Stimulated activated CD4-positive, alpha-beta T cell treated with anti-CD3 and anti-CD28 coated beads, Interleukin-15, amount 100 ng/mL, for 48 hours (primary cell): ENCODE measurements around the gene NECAB2.

Experiments used
- DNase-seq, 2 donors: peaks; one replicate each; pipeline ENCODE4 v3.0.0-alpha.2; 2020; ENCODE audit warnings: low read depth in 2 of 2

Gene NECAB2

DNA sequence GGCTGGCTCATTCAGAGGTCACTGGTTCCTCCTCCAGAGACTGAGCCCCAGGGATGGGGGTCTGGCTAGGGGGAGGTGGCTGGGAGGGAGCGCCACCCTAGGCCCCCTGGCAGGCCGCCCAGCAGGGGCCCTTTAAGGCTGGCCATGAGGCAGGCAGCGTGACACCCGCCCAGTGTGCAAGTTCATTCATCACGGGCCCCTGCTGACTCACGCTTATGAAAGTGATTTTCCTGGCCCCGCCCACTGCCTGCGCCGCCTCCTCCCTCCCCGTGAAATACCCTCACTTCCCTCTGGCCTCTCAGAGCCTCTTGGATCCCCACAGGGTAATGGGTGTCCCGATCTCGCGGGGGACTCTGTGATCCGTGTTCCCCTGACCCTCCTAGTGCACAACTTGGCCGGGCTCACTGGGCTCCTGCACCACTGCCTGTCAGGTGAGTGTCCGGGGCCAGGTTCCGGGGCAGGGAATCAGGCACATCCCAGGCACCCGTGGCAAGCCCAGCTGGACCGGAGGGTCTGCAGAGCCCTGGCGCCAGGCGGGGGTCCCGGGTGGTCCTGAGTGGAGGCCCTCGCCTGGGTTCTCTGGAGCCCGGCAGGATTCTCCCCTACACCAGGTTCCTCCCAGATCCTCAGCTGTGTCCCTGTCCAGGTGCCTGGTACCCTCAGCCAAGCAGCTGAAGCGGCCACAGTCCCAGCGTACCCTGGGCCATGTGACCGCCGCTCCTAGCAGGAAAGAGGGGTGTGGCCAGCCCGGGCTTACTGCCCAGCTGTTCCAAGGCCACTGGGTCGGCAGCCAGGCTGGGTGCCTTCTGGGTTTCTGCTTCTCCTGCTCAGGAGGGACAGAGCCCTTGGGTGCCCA, 14.9 kb upstream of the NECAB2 start, which contains the start of gene OSGIN1:
OSGIN1 (plus strand) TSS at position 301 of the 856 bp plus-strand sequence. CDS start 4,432 bp downstream, outside the sequence.
- peak; percentile 80 to 81 for DNase-seq

DNA sequence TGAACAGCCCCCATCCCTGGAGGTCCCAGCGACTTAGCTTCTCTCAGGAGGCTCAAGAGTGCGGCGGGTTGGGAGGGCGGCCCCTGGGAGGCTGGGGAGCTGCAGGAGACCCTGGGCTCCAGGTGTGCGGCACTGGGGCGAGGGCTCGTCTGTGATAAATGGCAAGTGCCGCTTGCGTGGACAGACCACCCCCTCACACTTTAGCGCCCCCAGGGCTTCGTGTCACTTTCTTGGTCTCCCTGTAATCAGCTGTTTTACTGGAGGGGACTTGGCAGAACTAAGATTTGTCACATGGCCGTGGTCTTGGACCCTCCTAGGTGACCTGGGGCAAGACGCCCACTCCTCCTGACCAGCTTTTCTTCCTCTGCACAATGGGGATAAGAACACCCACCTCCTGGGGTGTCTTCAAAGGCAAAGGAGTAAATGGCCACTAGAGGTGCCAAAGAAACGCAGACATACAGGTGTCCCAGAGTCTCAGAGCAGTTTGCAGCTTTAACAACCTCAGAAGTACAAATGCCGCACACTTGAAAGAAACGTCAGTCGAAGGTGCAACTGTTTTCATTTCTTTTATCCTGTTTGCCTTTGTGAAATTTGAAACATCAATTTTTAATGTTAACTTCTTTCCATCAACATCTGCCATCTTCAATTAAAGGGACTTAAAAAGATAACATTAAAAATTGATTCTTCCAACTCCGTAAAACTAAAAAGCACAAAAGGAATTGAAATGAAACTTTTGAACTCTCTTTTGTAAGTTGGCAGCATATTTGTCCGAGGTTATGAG, 14.1 kb upstream of the NECAB2 start:
- no peak for DNase-seq

DNA sequence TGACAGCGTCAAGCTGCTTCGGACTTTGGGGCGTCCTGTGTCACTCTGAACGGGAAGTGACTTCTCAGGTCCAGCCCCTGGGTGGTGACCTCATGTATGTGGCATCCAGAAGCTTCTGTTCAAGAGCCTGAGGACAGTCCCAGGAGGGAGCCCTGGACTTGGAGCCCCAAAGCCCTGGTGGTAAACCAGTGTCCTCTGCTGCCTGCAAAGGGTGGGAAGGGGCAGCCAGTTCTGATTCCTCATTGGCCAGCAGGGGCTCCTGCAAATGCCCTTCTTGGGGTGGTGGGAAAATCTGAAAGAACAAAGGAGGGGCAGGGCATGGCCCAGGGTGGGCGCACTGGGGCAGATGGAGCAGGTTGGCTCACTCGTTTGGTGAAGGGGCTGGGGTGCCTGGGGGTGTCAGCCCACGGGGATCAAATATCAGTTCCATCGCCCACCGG, 13.4 kb upstream of the NECAB2 start:
- no peak for DNase-seq

DNA sequence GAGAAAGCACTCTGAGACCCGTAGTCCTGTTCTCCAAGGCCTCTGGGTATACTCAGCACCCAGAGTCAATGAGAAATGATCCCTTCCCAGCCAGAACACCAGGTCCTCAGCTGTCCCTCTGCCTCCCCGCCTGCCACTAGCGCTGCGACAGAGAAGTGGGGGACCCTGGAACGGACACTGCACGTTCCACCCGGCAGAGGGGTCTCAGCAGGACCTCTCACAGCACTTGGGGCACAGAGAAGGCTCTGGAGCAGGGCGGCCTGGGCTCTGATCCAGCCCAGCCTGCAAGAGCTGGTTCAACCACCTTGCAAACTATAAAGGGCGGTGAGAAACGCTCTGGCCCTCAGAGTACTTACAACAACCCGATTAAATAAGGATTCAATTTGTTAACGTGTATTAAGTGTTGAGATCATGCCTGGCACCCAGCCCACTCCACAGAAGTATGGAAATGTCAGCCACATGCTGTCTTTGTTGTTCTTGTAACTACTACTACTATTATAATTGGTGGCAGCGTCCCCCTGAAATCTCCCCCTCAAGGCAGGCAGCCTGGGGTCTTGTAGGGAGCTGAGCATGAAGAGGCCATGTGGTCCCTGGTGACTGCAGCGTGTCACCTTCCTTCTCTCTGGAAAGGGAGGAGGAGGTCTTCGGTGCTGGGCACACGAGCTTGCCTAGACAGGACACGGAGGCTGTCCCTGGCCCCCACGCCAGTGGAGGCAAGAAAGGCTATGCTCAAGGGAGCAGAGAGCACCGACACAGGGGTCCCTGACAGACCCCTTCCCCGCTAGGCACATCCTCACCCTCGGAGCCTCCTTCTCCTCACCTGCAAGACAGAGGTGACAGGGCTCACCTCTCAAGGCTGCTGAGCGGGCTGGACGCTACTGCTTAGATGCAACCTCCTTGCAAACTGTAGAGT, 12.6 kb upstream of the NECAB2 start:
- no peak for DNase-seq

DNA sequence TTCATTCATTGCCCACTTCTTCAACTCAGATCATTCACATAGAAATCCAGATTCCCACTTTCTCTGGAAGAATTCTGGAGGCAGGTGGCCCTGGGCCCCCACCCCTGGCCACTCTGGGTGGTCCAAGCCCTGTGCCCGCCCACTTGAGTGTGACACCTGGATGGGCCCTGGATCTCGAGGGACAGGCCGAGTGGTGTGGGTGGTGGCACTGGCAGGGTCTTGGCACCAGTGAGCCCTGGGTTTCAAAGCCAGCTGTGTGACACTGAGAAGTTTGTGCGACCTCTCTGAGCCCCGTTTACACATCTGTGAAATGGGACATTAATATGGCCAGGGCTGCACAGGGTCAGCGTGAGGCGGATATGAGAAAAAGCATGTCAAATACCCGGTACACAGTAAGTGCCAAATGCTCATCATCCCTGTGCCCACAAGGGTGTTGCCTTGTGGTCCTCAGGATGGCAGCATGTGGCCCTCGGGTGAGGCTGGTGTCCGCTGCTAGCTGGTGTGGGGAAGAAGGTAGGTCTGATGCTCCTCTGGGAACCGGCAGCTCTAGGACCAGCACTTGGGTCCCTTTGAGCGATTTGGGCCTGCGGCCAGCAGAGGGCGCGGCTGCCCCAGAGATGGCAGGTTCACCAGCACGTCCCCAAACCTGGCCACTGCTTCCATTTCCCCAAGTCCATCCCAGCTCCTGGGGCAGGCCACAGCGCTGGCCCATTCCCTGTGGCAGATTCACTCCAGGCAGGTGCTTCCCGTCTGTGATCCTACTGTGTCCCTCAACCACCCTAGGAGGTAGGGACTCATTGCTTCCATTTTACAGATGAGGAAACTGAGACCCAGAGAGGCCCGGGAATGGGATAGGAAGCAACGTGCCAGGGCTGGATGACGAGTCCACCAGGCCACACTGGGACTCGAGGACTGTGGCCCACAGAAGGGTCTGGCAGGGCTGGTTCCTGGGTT, 11.4 kb upstream of the NECAB2 start:
- DNase-seq, result peak; percentile 61 to 64

DNA sequence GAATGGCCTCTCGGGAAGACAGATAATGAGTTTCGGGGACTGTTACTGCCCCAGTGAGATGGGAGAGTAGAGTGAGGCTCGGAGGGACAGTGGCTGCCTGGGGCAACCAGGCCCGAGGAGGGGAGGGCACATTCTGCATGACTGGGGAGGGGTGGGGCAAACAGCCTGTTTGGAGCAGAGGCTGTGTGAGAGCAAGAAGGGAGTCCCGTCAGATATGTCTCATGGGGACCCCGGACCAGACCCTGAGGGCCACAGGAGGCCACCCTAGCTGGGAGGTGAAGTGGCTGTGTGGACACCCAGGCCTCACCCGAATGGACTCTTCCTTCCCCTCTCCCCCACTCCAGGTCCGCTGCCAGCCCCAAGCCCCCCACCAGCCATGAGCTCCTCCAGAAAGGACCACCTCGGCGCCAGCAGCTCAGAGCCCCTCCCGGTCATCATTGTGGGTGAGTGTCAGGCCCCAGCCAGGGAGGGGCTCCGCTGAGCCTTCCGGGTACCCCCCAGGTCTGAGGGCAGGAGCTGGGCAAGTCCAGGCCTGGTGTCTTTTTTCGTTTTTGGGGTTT, 10.7 kb upstream of the NECAB2 start:
- DNase-seq, result no peak

DNA sequence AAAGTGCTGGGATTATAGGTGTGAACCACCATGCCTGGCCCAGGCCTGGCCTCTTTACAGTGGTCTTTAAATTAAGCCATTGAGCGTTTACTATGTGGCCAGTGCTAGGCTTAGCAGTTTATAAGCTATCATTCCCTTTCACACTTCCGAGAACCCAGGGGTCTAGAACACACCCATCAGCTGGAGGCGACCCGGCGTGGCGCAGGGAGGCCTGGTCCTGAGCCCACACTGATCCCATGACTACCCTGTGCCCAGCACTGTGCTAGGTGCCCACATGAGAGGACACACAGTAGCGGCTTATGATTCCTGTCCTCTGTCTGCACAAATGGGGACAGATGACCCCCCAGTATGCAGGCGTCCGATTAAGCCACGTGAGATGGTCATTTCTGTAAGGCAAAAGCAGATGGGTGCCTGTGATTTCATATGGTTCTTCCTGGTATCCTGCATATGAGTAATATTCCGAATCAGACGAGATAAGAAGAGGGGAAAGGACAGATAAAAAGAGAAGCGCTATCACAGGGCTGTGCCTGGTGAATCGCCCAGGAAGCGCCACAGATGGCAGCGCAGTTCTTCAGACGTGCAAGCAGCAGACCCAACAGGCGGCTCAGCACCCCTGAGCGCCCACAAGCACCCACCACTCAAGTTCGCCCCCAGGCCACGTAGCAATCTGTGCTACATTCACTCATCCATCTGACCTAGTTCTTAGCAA, 9.8 kb upstream of the NECAB2 start:
- DNase-seq, result no peak

DNA sequence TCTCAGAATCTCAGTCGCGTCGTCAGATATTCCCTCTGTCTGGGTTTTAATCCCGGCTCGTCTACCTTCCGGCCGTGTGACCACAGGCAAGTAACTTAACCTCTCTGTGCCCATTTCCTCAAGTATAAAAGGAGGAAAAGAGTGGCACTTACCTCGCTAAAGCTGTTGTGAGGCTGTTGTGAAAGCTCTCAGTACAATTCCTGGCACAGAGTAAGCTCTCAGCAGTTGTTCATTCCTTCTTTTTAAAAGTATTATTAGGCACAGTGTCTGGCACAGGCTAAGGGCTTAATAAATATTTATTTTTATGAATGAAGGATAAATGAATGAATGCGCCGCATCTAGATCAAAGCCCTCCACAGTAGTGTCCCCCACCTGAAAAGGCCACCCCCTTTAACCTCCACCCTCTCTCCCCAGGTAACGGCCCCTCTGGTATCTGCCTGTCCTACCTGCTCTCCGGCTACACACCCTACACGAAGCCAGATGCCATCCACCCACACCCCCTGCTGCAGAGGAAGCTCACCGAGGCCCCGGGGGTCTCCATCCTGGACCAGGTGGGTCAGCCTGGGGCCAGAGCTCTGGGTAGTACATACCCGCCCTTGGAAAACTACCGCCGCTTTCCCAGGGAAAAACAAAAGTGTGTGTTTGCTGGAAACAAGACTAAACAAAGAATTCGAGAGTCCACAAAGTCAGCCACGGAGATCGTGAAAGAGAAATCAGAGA, 9.0 kb upstream of the NECAB2 start:
- no peak for DNase-seq

DNA sequence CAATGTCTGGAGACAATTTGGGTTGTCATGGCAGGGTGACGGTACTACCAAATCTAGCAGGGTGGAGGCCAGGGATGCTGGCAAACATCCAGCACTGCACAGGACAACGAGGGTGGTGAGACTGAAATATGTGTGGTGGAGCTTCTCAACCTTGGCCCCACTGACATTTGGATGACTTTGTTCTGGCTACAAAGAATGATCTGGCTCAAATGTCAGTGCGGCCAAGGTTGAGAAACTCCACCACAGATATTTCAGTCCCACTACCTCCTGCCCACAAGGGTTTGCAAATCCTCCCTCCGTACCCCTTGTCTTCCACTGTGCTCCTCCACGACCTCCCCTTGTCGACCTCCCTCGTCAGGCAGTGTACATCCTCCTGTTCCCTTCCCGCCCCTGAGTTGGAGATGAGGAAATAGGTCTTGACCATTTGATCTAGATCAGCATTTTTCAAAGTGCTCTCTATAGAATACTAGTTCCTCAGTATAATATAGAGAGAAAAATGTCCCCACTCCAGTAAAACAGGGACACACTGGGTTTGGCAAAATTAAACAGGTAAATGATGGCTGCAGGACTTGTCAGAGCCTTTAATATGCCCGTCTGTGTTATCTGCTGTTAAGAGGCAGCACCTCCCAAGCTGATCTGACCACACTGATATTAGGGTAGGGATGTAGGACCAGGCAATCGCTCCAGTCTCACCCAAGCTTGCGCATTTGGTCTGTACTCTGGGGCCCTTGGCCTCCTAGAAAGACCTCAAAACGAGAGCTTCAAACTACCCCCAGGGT, 8.2 kb upstream of the NECAB2 start:
- no peak for DNase-seq

DNA sequence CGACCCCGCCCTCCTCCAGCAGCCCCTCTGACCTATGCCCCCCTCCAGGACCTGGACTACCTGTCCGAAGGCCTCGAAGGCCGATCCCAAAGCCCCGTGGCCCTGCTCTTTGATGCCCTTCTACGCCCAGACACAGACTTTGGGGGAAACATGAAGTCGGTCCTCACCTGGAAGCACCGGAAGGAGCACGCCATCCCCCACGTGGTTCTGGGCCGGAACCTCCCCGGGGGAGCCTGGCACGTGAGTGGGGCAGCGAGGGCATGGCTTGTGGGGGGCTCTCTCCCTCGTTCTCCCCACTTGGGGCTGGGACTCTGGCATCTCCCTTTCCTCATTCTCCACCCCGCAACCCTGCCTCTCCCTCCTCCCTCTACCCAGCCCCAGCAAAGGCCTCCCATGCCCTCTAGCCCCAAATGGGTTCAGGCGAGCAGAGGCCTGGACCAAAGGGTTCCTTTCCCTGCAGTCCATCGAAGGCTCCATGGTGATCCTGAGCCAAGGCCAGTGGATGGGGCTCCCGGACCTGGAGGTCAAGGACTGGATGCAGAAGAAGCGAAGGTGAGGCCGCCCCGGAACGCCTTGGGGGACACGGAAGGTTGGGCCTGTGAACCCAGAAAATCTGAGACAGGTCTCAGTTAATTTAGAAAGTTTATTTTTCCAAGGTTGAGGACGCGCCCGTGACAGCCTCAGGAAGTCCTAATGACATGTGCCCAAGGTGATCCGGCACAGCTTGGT, 7.4 kb upstream of the NECAB2 start:
- DNase-seq, result no peak

DNA sequence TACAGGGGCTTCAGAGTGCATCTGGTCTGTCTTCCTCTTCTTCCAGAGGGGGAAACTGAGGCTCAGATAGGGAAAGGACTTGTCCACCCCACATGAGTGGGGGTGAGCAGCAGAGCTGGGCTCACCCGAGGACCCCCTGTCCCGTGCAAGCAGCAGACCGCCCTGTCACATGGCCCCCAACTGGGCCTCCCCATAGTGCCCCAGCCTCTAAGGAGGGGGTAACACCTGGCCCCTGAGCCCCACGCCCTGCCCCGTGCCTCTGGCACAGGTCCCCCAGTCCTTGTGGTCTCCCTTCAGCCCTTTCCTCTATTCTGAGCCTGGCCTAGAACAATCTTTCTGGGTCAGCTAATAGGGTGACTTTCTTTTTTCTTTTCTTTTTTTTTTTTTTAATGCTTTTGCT, 6.5 kb upstream of the NECAB2 start:
- no peak for DNase-seq

DNA sequence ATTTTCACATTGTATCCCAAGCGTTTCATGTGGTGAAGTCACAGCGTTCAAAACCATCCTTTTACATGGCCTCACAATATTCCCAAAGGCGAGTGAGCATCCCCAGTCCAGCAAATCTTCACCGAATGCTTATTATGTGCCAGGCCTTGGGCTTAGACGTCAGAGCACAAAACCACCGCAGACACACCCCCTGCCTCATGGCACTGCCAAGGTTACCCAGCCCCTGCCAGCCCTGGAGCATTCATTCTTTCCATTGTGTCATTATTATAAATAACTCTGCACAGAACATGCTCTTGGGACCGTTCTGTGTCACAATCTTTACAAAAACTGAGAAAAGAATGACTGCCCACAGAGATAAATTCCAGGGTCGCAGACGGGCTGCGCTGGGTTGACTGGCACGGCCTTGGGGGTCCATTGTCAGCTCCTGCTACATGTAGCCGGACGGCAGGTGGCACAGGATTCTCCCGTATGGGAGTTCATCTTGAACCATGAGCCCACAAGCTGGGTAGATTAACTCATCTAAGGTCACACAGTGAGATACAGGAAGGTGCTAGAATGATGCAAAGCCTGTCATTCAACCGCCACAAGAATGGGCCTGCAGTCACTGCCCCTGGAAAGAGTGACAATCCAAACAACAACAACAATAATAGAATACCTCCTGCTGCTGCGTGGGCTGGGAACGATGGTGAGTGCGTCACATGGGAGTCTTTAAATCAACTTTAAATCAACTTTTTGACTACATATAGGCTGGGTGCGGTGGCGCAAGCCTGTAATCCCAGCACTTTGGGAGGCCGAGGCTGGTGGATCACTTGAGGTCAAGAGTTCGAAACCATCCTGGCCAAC, 4.5 kb upstream of the NECAB2 start:
- DNase-seq, result no peak

DNA sequence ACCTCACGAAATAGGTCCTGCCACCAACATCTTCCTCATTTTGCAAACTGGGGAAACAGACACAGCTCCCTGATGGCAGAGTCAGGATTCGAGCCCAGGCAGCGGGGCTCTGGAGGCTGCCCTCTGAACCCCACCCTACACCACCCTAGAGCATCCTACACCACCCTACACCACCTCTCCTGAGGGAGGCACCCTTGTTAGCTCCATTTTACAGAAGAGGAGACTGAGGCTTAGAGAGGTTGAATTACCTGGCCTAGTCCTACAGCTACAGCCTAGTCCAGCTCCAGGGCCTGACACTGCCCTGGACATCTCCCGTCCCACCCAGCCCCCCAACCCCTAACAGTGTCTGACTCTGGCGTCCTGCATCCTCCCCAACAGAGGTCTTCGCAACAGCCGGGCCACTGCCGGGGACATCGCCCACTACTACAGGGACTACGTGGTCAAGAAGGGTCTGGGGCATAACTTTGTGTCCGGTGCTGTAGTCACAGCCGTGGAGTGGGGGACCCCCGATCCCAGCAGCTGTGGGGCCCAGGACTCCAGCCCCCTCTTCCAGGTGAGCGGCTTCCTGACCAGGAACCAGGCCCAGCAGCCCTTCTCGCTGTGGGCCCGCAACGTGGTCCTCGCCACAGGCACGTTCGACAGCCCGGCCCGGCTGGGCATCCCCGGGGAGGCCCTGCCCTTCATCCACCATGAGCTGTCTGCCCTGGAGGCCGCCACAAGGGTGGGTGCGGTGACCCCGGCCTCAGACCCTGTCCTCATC, 3.2 kb upstream of the NECAB2 start:
- no peak for DNase-seq

DNA sequence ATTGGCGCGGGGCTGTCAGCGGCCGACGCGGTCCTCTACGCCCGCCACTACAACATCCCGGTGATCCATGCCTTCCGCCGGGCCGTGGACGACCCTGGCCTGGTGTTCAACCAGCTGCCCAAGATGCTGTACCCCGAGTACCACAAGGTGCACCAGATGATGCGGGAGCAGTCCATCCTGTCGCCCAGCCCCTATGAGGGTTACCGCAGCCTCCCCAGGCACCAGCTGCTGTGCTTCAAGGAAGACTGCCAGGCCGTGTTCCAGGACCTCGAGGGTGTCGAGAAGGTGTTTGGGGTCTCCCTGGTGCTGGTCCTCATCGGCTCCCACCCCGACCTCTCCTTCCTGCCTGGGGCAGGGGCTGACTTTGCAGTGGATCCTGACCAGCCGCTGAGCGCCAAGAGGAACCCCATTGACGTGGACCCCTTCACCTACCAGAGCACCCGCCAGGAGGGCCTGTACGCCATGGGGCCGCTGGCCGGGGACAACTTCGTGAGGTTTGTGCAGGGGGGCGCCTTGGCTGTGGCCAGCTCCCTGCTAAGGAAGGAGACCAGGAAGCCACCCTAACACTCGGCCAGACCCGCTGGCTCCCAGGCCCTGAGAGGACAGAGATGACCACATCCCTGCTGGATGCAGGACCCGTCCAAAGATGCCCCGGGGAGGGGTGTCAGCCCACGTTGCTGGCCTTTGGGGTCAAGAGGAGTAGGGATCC, 2.4 kb upstream of the NECAB2 start:
- DNase-seq, result no peak

DNA sequence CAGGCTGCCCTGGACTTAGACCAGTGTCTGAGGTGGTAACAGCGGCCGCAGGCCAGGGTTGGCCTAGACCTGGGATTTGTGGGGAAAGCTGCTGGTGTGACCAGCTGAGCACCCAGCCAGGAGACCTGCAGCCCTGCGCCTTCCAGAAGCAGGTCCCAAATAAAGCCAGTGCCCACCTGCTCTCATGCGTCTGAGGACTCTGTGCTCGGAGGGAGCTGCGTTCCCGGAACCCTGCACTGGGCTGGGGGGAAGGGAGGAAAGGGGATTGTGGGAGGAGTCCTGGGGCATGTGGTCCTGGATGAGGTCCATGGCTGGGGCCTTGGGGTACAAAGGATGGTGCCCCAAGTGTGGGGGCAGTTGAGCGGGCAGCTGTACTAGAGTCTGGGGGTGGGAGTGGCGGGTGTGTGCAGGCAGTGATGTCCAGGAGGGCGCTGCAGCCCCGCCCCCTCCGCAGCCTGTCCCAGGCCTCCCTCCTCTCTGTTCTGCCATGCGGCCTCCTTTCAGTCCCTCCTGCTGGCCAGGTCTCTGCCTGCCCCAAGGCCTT, 1.8 kb upstream of the NECAB2 start:
- DNase-seq, result no peak
